Measurements from ENCODE around the gene DNLZ.
A peak's percentile ranks its signal among the peaks of the same experiment; 100 is the strongest.

Gene DNLZ

GRCh38 chr9:136343121-136343883 is 20.2 kb downstream of the DNLZ start:
- DNase-seq (ENCODE audit: low spot score): no peak

- DNase-seq (ENCODE audit: low spot score): peak; percentile 91
Observed at GRCh38 chr9:136342181-136343120, 21.1 kb downstream of the DNLZ start.

GRCh38 chr9:136341769-136342168 is 21.8 kb downstream of the DNLZ start:
- no peak for DNase-seq (ENCODE audit: low spot score)

DNA sequence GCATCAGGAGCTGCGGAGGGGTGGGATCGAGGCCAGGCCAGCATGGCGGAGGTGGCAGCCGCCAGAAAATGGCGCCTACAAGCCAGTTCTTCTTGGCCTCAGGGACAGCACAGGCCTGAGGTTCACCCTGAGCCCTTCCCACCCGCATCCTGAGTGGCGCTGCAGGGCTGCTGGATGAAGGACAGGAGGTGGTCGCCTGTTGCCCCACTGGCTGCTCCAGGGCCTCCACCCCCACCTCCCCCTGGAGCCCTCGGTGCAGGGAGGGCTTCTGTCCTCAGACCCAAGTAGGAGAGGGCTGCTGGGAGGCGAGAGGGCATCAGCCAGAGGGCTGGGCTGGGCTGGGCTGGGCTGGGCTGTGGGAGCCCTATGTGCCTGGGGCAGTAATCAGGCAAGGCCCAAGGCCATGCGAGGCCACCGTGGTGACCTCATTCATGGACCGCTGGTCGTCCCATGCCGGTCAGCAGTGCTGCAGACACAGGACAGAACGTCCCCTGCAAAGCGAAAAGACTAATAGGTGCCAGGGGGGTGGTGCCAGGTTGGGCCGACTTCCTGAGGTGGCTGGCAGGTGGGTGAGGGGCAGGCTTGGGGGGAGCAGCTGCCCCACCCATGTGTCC is 22.4 kb downstream of the DNLZ start:
- DNase-seq (ENCODE audit: low spot score): no peak

DNA sequence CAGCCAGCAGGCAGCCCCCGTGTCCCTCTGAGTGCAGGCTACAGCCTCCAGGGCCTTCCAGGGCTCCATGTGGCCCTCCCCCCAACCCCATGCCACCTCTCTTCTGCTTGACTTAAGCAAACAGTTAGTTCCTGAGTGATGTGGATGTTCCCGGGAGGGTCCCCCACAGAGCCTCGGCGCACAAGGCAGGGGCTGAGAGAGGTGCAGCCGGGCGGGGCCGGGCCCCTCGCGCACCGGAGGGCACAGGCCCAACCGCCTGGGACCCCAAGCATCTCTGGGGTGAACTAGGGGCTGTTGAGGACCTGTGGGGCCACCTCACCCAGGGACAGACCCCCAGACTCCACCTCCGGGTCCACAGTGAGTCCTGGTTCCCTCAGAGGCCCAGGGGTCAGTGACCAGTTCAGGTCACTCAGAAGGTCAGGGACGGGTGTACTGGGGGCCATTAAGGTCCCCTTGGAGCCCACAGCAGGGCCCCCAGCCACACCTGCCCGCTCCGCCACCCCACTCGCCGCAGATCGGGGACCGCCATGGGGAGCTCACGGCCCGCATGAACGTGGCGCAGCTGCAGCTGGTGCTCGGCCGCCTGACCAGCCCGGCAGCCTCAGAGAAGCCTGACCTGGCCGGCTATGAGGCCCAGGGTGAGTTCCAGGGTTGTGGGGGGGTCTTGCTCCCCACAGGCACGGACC is 23.0 kb downstream of the DNLZ start:
- no peak for DNase-seq (ENCODE audit: low spot score)

GRCh38 chr9:136339958-136340310 is 23.6 kb downstream of the DNLZ start:
- no peak for DNase-seq (ENCODE audit: low spot score)

DNA sequence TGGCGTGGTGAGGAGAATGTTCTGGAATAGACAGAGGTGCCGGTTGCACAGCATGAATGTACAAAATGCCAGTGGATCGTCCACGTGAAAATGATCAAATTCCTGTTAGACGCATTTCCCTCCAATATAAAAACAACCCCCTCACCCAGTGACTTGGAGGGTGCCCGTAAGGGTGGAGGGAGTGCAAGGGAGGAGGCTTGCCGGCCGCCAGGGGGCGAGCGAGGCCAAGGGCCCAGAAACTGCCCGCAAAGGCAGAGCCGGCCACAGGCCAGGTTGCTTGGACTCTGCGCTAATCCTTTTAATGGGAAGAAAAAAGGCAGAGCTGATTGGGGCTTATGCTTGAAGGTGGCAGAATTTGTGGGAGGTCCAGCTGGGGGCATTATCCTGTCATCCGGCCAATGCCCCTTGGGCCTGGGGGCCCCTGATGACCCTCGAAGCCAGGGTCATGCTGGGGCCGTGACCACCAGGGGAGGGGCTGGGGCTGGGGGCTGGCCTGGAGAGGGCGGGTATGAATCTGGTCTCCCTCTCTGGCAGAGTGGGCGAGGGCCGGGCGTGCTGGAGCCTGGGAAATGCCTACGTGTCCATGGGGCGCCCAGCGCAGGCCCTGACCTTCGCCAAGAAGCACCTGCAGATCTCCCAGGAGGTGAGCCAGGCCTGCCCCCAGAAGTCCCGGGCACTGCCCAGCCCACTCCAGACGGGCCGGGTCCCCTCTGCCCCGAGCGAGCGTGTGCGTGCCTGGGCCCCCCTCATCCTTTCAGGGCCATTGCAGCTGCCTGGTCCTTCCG is 24.2 kb downstream of the DNLZ start:
- peak; percentile 66 for DNase-seq (ENCODE audit: low spot score)

GRCh38 chr9:136338511-136338910 is 25.0 kb downstream of the DNLZ start:
- no peak for DNase-seq (ENCODE audit: low spot score)

- DNase-seq (ENCODE audit: low spot score): no peak
Observed at GRCh38 chr9:136337416-136338395, 25.8 kb downstream of the DNLZ start.

- DNase-seq (ENCODE audit: low spot score): no peak
Observed at GRCh38 chr9:136336881-136337280, 26.7 kb downstream of the DNLZ start.

- no peak for DNase-seq (ENCODE audit: low spot score)
Observed at GRCh38 chr9:136336156-136336870, 27.2 kb downstream of the DNLZ start.

DNA sequence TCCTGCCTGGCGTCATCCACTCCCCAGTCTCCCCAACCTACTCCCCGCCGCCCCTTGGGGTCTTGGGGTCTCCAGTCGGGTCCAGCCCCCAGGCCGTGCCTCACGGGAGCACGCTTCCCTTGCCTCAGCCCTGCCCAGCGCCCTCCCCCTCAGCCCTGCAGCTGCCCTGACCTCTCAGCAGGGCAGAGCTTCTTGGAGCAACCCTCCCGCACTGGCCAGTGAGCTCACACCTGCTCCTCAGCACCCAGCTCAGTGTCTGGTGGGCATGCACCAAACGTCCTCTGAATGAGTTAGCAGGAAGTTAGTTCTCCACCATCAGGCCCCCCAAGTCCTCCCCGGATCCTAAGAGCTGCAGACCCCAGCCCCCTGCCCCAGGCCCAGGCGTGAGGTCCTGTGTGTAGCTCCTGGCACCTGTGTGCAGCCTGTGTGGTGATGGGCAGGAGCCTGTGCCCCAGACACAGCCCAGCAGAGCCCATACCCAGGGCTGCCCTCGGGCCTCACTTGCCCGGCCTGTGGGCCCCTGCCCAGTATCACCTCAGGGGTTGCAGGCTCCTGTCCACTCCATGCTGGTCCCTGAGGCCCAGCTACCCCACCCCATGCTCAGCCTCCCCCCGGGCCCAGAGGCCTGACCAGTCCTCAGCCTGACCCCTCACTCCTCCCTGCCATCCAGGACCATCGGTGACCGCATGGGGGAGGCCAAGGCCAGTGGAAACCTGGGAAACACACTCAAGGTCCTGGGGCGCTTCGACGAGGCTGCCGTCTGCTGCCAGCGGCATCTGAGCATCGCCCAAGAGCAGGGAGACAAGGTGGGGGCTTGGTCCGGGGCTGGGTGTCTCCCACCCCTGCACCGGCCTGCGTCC is 28.0 kb downstream of the DNLZ start:
- no peak for DNase-seq (ENCODE audit: low spot score)

DNA sequence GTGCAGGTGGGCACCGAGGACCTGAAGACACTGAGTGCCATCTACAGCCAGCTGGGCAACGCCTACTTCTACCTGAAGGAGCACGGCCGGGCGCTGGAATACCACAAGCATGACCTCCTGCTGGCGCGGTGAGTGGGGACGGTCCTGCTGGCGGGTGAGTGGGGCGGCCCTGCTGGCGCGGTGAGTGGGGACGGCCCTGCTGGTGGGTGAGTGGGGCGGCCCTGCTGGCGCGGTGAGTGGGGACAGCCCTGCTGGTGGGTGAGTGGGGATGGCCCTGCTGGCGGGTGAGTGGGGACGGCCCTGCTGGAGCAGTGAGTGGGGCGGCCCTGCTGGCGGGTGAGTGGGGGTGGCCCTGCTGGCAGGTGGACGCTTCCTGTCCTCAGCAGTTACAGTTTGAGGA is 29.0 kb downstream of the DNLZ start:
- no peak for DNase-seq (ENCODE audit: low spot score)

DNA sequence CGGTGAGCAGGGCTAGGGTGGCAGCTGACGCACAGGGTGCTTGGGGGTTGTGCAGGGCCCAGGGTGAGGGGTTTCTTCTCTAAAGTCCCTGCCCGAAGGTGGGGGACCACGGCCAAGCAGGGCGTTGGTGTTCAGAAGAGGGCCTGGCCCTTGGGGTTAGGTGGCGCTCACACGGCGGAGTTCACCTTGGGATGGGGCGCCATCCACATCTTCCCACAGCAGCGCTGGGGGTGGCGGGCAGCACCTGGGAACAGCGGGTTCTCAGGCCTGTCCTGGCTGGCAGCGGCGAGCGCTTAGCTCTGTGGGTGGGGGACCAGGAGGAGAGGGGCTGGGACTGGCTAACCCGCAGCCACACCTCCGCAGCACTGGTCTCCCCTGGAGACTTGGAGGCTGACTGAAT is 30.1 kb downstream of the DNLZ start:
- no peak for DNase-seq (ENCODE audit: low spot score)

DNA sequence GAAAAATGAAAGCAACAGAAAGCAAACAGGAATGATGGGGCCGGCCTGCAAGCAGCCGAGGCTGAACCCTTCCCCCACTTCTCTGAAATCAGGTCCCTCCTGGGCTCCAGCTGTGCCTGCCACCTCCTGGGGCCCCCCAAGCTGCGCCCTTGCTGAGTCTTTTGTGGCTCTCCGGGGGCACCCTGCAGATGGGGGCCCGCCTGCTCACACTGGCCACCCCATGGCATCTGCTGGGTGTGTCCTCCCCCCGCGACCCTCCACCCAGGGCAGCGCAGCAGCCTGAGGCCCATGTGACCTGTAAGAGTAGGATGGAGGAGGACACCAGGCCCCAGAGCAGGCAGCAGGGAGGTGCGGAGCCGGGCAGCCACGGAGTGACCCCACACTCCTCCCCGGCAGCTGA is 30.5 kb downstream of the DNLZ start:
- no peak for DNase-seq (ENCODE audit: low spot score)

DNA sequence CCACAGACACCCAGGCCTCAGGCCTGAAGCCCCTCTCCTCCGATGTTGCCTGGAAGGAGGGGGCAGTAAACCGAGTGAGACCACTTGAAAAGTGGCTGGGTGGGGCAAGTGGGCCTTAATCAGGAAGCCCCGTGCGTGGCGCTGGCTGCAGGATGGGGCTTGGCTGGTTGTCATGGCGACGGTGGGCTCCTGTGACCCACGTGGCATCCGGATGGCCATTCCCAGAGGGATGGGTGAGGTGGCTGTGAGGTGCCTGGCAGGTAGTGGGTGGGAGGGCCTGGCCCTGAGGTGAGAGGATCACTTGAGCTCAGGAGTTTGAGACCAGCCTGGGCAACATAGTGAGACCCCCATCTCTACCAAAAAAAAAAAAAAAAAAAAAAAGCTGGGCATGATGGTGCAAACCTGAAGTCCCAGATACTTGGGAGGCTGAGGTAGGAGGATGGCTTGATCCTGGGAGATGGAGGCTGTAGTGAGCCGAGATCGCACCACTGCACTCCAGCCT is 31.0 kb downstream of the DNLZ start:
- no peak for DNase-seq (ENCODE audit: low spot score)

- DNase-seq (ENCODE audit: low spot score): no peak
Observed at GRCh38 chr9:136331556-136332481, 31.7 kb downstream of the DNLZ start.

Data from COLO829 (cell line).